Measurements from ENCODE around the gene TBC1D10B. TPM values are rescaled to one million over a fixed set of nuclear protein-coding genes. Genes with fewer than 3 reads are reported as not detected.
A peak's percentile ranks its signal among the peaks of the same experiment; 100 is the strongest.

The TBC1D10B gene, protein sequence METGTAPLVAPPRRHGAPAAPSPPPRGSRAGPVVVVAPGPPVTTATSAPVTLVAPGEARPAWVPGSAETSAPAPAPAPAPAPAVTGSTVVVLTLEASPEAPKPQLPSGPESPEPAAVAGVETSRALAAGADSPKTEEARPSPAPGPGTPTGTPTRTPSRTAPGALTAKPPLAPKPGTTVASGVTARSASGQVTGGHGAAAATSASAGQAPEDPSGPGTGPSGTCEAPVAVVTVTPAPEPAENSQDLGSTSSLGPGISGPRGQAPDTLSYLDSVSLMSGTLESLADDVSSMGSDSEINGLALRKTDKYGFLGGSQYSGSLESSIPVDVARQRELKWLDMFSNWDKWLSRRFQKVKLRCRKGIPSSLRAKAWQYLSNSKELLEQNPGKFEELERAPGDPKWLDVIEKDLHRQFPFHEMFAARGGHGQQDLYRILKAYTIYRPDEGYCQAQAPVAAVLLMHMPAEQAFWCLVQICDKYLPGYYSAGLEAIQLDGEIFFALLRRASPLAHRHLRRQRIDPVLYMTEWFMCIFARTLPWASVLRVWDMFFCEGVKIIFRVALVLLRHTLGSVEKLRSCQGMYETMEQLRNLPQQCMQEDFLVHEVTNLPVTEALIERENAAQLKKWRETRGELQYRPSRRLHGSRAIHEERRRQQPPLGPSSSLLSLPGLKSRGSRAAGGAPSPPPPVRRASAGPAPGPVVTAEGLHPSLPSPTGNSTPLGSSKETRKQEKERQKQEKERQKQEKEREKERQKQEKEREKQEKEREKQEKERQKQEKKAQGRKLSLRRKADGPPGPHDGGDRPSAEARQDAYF
- total RNA-seq (10 to 100 TPM; 30.1 to 50.0 (median 34.1) TPM), polyA plus RNA-seq (10 to 100 TPM; 24.5 to 45.0 (median 26.4) TPM)
- long read RNA-seq, donor 1, transcript TBC1D10B-201 (9 exons, 3,350 nt), result major isoform, 39 of 50 reads
- long read RNA-seq, donor 1, partial matches to known transcripts, result 4 of 50 reads
- long read RNA-seq, donor 1, other reads (novel, unspliced or antisense), result 7 of 50 reads
- long read RNA-seq, donor 2, transcript TBC1D10B-201 (9 exons, 3,350 nt), result major isoform, 82 of 117 reads
- long read RNA-seq, donor 2, partial matches to known transcripts, result 17 of 117 reads
- long read RNA-seq, donor 2, other reads (novel, unspliced or antisense), result 18 of 117 reads

GRCh38 chr16:30370456-30371247 lies at the start of gene TBC1D10B:
TBC1D10B (minus strand) TSS chr16:30370494; CDS start chr16:30370183, 311 bp downstream.
- Histone ChIP-seq H3K27ac (peak within 1 kb of the TSS; percentile 97), H3K9me3 (no peaks in the 10 kb centered on the region), H3K4me1 (peaks cover 53% of the 10 kb centered on the region), H3K36me3 (ENCODE audit: insufficient read depth in 1 of 2, low read depth in 1 of 2) (peaks cover 0 to 11% of the 10 kb centered on the region in 2 donors), H3K4me3 (peak within 1 kb of the TSS; percentile 93), H3K27me3 (ENCODE audit: insufficient read depth in 3 of 3, low read length in 2 of 3) (no peaks in the 10 kb centered on the region)
- WGBS, 3 donors, result 0 to 1% (median 0%) methylated on average over 32 to 40 of the region's 40 CpGs
- DNase-seq (peak; percentile 96 to 98), ATAC-seq (peak; percentile 76 to 87 (median 80))
- intact Hi-C loops (cut with DNase I), result loop anchor here in 1 of 2 donors (5.0 kb wide), 1 partner anchor 37 kb away; the partner anchor contains the start of gene ZNF771
- TF ChIP-seq, protein P1, sequence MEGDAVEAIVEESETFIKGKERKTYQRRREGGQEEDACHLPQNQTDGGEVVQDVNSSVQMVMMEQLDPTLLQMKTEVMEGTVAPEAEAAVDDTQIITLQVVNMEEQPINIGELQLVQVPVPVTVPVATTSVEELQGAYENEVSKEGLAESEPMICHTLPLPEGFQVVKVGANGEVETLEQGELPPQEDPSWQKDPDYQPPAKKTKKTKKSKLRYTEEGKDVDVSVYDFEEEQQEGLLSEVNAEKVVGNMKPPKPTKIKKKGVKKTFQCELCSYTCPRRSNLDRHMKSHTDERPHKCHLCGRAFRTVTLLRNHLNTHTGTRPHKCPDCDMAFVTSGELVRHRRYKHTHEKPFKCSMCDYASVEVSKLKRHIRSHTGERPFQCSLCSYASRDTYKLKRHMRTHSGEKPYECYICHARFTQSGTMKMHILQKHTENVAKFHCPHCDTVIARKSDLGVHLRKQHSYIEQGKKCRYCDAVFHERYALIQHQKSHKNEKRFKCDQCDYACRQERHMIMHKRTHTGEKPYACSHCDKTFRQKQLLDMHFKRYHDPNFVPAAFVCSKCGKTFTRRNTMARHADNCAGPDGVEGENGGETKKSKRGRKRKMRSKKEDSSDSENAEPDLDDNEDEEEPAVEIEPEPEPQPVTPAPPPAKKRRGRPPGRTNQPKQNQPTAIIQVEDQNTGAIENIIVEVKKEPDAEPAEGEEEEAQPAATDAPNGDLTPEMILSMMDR (IDR thresholded peaks at IDR 0.05), result peak; percentile 16

DNA sequence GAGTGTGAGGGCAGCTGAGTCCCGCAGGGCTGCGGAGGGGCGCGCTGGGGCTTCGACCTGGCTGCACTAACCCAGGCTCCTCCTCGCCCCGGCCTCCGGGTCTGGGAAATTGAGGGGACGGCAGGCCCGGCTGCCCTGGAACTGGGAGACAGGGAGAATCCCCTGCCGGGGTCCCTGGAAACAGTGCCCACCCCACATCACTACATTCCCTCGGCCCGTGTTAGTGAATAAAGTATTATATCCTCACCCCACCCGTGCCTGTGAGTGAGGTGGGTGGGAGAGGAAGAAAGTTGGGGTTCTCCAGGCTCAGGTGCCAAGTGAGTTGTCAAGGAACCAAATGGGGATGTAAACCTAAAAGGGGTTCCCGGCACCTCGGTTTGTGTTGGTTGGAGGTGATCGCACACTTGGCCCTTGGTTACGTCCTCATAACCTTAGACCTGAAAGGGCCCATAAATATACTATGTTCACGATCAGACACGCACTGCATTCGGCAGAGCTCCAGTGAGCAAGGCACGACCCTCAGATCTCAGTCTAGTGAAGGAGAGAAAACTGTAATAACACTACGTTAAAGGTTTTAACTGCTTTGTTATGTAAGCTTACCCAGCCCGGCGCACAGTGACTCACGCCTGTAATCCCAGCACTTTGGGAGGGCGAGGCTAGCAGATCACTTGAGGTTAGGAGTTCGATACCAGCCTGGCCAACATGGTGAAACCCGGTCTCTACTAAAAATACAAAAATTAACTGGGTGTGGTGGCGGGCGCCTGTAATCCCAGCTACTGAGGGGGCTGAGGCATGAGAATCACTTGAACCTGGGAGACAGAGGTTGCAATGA lies 48.3 kb upstream of the TBC1D10B start:
- Histone ChIP-seq H3K9me3 (no peaks in the 10 kb centered on the region), H3K4me1 (no peaks in the 10 kb centered on the region), H3K27me3 (ENCODE audit: insufficient read depth in 3 of 3, low read length in 2 of 3) (no peaks in the 10 kb centered on the region), H3K4me3 (peak overlapping the region; percentile 72), H3K27ac (peak overlapping the region; percentile 82), H3K36me3 (ENCODE audit: insufficient read depth in 1 of 2, low read depth in 1 of 2) (peaks cover 3 to 34% of the 10 kb centered on the region in 2 donors)
- 61 to 66% (median 62%) methylated on average over 30 to 31 of the region's 31 CpGs for WGBS, 3 donors
- DNase-seq, result no peak
- TF ChIP-seq, protein P1 (IDR thresholded peaks at IDR 0.05), result no peak
- intact Hi-C loops (cut with DNase I), result no loop called here
- no peak for ATAC-seq

GRCh38 chr16:30417529-30418349 lies 47.4 kb upstream of the TBC1D10B start:
- Histone ChIP-seq H3K27ac (peak overlapping the region; percentile 82), H3K9me3 (no peaks in the 10 kb centered on the region), H3K36me3 (ENCODE audit: insufficient read depth in 1 of 2, low read depth in 1 of 2) (peaks cover 5 to 34% of the 10 kb centered on the region in 2 donors), H3K27me3 (ENCODE audit: insufficient read depth in 3 of 3, low read length in 2 of 3) (no peaks in the 10 kb centered on the region), H3K4me3 (peak overlapping the region; percentile 72), H3K4me1 (no peaks in the 10 kb centered on the region)
- 1 to 2% (median 1%) methylated on average over 107 to 140 of the region's 140 CpGs for WGBS, 3 donors
- DNase-seq (peak; percentile 88 to 94), ATAC-seq (peak; percentile 92 to 94 (median 93))
- TF ChIP-seq, protein P1 (IDR thresholded peaks at IDR 0.05), result peak; percentile 31
- intact Hi-C loops (cut with DNase I), result no loop called here
